SKM-1 treated with dmso at 0.1 percent for 144 hours (cell line): Measurements from ENCODE around the gene FAM120A.

Experiments
- DNase-seq: peaks from one replicate; lab custom pipeline; 2025; ENCODE audit not compliant: unreplicated experiment; lab: John Stamatoyannopoulos, UW

The FAM120A gene

DNA sequence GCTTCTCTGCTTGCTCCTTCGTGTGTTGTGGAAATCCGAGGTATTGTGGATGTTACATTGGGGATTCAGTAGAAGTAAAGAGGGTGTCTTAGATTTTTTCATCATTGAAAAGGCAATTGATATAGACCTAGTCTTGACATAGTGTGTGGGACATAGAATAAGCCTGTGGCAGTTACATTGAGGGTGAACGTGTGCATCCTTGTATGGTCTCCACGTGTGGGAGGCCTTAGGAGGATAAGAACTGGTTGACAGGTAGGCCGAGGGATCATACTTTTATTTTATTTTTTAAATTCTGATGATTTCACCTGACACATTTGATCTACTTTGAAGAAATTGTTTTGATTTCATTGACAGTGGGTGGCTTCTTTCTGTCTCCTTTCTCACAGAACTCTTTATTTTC, 18.9 kb downstream of the FAM120A start:
- no peak for DNase-seq

DNA sequence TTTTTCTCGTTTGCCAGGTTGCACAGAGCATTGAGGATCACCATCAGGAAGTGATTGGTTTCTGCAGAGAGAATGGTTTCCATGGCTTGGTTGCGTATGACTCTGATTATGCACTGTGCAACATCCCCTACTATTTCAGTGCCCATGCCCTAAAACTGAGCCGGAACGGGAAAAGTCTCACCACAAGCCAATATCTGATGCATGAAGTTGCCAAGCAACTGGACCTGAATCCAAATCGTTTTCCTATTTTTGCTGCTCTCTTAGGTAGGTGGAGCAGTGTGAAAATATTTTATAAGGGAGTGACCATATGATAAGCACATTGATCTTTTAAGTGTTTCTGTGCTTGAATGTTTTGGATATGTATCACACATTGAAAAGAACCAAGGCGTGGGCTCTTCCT, 19.6 kb downstream of the FAM120A start:
- DNase-seq, result no peak

DNA sequence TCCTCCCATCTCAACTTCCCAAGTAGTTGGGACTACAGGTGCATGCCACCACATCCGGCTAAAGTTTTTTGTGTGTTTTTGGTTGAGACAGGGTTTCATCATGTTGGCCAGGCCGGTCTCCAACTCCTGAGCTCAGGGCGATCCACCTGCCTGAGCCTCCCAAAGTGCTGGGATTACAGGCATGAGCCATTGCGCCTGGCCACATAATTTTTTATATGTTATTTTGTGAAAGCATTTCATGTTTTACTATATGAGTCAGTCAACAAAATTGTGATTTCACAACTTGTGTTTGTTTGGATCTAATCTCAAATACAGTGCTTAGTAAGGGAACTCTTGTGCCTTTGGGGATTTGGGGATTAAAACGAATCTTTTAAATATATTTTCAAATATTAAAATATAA, 21.9 kb downstream of the FAM120A start:
- no peak for DNase-seq

DNA sequence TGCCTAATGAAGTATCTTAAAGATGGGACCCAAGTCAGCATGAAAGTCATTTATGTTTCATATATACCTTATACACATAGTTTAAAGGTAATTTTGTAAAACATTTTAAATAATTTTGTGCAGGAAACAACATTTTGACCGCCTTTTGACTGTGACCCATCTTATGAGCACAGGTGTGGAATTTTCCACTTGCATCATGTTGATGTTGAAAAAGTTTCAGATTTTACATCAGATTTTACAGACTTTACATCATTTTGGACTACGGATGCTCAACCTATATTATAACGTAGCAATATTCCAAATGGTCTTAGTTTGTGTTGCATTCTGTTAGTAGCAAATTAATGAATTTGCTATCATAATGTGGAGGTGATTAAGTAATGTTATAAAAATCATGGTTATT, 23.6 kb downstream of the FAM120A start:
- no peak for DNase-seq

DNA sequence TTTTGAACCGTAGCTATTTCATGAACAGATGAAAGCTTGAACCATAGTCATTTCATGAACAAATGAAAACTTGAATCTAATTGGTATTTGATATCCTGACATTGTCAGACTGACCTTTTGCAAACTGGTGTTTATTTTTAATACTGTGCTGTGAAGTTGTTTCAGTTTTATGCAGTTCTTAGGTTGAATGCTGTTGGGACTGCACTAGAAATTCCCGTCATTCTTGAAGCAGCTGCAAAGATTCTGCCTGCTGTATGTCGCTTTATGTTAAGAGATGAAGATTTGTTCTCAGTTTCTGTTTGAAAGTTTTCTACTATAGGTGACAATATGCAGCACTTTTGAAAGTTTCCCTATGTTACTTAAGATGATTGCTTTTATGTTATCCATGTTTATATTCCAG, 24.4 kb downstream of the FAM120A start:
- DNase-seq, result no peak

DNA sequence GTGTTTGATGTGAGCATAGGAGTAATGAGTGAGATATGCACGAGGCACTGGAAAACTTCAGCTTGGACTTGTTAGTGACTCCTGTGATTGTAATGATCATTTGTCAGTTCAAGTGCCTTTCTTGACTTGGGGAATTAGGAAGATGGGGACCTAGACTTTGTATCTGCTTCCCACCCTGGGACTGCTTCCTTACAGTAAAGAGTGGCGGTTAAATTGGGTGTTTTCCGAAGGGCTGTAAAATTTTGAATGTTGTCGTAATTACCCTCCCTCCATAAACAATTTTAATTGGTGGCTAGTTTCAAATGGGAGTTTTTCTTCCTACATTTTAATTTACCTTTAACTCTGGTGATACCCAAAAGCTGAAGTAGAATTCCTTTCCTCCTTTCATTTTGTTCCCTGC, 25.4 kb downstream of the FAM120A start:
- DNase-seq, result no peak

DNA sequence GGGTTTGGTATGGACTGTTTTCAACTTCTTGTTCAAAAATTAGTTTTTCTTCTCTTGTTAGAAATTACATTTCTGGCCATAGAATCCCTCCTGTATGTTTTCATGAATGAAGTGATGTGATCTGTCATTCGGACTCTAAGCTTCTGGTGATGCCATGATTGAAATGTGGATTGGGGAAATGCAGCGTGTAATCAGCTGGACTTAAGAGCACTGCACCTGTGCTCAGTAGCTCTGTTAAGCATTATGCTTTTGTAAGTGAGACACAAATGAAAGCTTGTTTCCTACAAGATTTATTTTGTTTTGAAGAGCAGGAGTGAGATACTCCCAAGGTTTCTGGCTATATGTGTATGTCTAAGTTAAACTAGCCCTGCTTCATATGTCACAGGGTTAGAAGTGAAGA, 25.9 kb downstream of the FAM120A start:
- no peak for DNase-seq

DNA sequence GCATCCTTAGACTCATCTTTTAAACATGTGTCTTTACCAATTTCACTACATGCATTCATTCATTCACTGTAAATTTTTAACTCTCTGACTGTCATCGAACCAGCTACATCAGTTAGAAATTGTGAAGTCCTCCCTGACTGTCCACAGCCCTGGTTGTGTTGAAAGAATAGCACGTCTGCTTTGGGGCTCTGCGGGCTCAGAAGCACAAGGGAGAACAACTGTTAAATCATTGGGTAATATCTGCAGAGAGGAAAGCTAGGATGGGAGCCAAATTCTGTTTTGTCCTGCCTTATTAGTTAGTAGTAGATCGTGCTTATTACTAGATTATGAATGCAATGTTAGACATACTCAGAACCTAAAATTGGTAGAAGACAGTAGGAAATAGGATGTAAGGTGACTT, 28.2 kb downstream of the FAM120A start:
- no peak for DNase-seq

DNA sequence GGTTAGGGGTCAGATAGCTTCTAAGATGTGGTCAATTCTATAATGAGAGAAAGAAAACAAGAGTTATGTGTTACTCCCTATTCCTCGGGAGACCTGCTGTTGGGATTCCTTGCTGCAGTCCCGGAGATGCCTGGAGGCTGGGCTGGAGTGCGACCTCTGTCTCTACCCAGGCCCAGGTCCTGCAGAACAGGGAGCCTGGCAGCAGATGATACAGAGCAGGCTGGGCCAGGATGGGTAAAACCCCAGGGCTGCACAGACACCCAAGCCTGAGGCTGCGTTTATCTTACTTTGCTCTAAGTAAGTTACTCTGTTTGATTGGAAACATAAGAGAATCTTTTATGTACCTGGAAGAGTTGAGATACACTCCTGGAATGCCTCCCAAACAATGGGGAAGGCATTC, 28.8 kb downstream of the FAM120A start:
- DNase-seq, result no peak

DNA sequence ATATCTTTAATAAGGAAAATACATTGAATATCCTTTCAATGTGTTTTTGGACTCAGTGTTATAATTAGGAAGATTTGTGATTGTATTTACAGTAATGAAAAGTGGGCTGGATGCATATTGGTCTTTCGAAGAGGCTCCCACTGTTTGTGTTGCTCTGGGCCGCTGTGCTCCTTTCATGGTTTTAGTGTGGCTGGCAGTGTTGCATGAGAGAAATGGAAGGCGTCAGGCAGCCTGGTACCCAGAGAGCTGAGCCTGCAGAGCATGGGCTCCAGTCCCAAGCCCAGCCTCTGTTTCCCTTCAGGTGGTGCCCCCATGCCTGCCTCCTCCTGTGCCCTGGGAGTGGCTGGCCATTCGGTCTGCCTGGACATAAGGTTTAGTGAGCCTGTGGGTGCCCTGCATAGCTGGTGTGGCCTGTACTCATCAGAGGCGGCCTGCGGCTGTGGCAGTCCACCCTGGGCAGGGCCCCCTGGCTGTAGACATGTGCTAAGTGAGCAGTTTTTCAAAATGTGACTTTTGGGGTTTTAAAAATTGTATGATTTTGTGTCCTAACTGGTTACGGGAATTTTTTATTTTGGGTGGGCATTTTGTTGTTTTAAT, 29.3 kb downstream of the FAM120A start:
- no peak for DNase-seq

DNA sequence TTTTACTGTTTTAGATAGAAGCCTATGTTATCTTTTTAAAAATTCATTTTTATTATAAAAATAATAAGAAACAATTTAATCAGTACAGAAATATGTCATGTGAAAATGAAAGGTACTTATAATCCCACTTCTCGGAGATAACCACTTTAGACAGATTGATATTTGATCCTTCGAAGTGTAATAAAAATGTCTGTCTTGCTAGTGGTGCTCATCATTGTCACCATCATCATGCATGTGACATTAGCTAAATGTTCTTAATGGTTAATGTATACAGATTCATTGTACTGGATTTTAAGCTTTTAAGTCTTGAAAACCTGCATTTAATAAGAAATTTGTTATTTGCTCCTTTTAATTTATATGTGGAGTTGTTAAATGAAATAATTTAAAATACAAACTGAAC, 32.0 kb downstream of the FAM120A start:
- DNase-seq, result no peak

DNA sequence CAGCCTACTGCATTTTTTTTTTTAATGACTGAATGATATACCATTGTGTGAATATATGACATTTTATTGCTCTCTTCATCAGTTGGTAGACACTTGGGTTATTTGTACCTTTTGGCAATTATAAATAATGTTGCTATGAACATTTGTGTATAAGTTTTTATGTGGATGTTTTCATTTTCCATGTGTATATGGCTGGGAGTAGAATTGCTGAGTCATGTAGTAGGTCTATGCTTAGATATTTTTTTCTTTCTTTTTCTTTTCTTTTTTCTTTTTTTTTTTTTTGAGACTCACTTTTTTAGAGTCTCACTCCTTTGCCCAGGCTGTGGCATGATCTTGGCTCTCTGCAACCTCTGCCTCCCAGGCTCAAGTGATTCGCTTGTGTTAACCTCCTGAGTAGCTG, 34.8 kb downstream of the FAM120A start:
- no peak for DNase-seq

DNA sequence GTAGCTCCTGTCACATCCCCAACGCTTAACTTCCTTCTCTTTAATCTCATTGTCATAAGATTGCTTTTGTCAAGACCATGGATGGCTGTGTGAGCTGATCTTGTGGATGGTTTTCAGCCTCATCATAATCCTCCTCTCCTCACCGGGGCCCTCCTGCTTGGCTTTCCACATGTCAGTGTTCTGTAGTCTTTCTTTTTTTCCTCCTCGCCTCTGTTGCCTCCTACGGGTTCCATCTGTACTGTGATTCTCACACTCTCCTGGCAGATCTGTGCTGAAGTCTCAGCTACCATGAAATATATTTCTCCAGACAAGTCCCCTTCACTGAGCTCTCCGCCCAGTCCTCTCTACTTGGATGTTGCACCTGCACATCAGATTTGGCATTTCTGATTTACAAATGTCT, 36.8 kb downstream of the FAM120A start:
- no peak for DNase-seq

DNA sequence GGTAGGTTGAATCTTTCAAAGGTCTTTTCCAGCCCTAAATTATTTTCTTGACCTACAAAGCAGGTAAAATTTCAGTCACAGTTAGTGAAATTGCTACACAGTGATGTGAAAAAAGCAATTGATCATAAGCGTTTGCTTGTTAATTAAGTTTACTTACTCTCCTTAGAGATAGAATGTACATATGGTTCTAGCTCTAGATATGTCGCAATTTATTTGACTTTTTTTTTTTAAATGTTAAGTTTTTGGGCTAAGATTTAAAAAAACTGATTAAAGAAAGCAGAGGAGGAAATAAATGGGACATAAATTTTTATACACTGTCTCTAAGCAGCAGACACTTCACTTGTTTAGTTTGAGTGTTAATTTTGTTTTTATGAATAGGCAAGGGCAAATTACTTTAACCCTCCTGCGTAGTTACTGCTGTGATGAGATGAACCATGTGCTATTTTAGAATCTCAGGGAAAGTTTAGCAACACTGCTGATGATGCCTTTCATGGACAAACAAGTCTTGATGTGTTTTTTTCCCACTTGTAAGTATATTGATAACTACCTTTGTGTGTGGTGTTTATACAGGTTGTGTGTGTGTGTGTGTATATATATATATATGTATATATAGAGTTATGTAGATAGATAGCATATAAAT, 40.2 kb downstream of the FAM120A start:
- no peak for DNase-seq

DNA sequence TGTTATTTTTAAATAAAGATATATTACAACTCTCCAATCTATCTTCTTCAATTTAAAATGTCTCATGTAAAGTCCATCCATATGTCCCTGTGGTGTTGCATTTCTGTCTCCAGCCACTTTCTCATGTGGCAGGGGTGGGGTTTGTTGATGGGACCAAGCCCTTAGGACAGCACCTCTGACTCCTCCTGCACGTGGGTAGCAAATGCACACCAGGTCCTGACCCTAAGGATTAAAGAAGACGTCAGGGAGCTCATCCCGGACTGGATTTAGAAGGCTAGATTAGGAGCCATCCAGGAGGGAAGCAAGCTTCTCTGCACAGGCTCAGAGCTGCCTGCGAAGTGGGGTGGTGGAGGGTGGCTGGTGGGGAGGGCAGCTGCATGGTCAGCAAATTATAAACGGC, 40.8 kb downstream of the FAM120A start:
- no peak for DNase-seq

DNA sequence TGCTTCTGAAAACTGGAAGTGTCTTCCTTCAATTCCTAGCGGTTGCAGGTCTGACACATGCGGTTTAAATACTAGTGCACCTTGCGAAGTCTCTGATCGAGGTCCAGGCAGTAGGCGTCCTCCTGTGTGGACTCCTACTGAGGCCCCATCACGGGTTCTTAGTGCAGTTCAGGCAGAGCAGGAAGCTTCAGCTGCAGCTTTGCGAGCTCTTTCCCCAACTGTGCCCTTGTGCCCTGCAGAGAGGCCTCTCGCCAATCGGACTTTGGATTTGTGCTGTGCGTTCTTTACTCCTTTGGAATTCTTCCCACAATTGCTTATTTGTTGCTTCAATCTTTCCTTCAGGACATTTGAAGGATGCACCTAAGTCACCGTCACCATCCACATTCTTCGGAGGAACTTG, 42.5 kb downstream of the FAM120A start:
- no peak for DNase-seq

DNA sequence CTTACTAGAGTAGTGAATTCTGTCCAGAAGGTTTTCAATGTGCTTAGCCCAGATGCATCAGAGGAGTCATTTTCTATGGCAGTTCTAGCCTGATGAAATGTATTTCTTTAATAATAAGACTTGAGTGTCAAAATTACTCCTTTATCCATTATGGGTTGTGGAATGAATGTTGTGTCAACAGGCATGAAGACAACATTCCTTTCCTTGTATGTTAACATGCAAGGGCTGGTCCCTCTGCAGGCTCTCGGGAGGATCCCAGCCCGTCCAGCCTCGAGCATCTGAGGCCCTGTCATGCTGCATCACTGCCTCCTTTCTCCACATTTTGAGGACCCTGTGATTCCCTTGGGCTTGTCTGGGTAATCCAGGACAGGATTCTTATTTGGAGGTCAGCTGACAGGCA, 44.8 kb downstream of the FAM120A start:
- DNase-seq, result no peak

DNA sequence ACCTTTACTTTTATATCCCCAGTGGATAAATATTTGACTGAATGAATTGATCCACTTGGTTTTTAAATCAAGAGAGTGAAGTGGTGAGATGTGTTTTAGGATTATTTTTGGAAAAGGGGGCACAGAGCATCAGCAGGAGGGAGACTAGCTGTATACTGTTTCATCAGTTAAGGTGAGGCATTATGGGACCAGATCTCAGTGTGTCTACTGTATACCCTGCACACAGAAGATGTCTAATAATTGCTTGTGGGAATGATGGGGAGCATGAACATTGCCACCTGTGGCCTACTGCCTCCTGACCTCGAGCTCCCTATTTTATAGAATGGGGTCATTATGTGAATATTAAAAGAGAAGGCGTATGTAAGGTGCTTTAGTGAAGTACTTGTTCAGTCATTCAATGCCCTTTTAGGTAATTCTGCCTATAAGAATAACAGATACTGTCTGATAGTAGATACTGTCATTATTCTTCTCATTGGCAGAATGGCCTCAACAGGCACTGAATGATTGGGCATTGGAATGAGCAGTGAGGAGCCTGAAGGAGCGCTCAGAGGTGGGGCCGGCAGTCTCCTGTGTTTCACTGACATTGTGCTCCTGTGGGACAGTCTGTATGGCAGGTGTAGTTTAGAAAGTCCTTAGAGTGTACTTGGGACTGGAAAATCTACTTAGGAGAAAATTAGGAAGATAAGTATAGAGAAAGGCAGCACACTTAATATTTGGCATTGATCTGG, 49.2 kb downstream of the FAM120A start:
- no peak for DNase-seq

DNA sequence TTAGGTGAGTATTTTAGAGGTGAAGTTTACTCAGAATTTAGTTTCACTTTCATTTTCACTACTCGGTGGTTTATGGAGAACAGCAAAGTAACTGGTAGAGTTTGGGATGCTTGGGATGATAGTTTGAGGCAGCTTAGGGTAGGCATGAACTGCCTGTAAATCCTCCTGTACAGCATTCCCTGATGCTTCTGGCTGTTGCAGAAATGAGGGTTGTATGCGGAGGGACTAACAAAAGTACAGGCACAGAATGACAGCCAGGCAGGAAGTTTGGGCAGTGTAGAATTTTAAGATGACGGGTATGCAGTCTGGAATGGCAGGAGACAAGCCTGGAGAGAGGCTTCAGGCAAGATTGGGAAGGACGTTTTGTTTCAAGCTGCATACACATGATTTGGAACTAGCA, 49.9 kb downstream of the FAM120A start:
- no peak for DNase-seq

DNA sequence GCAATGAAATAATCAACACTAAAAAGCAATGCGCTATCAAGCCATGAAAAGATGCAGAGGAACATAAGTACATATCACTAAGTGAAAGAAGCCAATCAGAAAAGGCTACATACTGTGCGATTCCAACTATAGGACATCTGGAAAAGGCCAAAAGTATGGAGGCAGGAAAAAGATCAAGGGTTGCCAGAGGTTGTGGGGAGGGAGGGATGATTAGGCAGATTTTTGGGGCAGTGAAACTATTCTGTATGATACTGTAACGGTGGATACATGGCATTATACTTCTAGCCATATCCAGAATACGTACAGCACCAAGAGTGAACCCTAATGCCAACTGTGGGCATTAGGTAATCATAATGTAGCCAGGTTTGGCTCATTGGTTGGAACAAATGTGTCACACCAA, 51.9 kb downstream of the FAM120A start:
- no peak for DNase-seq

DNA sequence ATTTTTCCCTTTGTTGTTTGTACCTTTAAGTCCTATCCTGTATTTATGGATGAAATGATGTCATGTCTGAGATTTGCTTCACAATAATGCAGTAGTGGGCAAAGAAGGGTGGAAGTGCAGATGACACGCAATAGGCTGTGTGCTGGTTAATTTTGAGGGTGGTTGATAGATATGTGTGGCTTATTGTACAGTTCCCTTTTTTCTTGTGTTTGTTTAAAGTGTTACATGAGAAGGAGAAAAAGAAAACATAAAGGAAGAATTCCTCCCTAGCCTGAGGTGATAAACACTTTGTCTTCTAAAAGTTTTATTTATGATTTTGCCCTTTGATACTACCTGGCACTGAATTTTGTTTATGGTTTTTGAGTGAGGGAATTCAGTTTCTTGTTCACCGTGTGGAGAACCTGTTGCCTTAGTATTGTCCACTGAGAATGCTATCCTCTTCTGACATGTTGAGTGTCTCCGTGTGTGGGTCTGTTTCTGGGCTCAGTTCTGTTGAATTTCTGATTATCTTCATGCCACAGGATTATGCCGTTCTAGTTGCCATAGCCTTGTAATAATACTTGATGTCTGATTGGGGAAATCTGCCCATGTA, 54.2 kb downstream of the FAM120A start:
- peak; percentile 1 for DNase-seq

DNA sequence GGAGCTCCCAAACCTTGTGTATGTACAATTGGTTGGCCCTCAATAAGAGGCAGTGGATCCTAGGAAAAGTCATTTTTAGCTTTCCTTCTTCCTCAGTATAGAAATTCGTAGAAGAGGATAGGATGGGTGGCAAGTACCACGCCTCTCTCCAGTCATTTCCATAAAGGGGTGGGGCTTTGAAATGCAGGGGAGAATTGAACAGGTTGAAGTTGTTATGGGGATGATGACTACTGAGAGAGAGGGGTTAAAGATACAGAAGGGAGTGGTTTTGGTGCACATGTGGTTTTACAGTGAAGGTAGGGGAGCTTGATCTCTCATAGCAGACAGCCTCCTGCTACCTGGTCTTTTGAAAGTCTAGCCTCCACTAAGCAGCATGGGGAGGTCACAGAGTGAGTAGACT, 56.3 kb downstream of the FAM120A start:
- DNase-seq, result no peak
